GM12878 (cell line): ENCODE results near the gene FXN.

Source experiments
- YBX1 ChIP-seq: fragments of 450-650 bp; IDR thresholded peaks from 2 replicates; pipeline ENCODE4 v1.6.1; 2016; ENCODE audit warnings: antibody characterized with exemption
- ZZZ3 ChIP-seq: IDR thresholded peaks from 2 replicates; pipeline ENCODE4 v1.6.1; 2011; ENCODE audit warnings: low read depth; ENCODE audit not compliant: control insufficient read depth, insufficient read length
- TF ChIP-seq, protein P1 (sequence below), 3 experiments: IDR thresholded peaks in 2 of 3; conservative IDR thresholded peaks in 1 of 3; 2 replicates each; pipeline ENCODE4 v1.5.1; 2011; ENCODE audit warnings: low read depth in 3 of 3, low read length in 3 of 3, mild to moderate bottlenecking in 3 of 3, control low read depth in 2 of 3, moderate library complexity in 2 of 3, inconsistent platforms in 1 of 3, mixed read lengths in 1 of 3; ENCODE audit not compliant: control insufficient read depth in 2 of 3, insufficient read depth in 1 of 3; ENCODE audit errors: extremely low read depth in 1 of 3

DNA sequence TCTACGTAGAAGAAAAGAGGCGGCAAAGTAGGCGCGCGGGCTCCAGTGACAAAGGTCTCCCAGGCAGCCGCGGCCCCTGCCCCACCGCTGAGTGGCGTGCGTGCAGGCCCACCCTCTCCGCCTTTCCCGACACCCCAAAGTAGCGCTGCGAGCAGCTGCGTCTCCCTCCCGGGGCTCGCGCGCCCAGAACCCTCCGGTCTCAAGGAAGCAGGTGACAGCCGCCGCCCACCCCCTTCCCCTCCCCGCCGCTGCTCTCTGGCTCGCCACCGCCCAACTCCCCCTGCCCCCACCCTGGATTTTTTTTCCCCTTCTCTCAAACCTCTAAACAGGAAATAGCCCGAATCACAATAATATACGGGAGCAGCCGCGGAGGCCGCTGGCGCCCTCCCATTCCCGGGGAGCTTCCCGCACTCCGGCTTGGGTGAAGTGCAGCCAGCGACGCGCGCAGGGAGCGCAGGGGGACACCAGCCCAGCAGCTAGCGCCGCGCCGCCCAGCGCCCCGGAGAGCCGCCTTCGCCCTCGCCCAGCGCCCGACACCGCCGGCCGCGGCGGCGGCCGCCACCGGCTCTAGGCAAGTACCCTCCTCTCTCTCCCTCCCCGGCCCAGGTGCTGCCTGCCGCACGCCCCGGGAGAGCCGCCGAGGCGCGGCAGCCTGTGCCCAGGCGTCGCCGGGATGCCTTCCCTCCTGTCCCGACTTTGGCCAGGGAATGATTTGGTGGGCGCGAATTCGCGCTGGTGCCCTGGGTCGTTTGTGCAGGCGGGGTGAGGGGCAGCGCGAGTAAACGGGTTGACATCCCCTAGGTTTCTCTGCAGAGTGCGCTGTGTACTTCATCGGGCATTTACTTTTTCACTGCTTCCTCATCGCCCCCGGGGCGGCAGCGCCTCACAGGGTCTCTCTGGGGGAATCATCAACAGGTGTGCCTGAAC, 85.9 kb downstream of the FXN start:
- TF ChIP-seq ZZZ3 (no peak), YBX1 (no peak)
- TF ChIP-seq, protein P1, sequence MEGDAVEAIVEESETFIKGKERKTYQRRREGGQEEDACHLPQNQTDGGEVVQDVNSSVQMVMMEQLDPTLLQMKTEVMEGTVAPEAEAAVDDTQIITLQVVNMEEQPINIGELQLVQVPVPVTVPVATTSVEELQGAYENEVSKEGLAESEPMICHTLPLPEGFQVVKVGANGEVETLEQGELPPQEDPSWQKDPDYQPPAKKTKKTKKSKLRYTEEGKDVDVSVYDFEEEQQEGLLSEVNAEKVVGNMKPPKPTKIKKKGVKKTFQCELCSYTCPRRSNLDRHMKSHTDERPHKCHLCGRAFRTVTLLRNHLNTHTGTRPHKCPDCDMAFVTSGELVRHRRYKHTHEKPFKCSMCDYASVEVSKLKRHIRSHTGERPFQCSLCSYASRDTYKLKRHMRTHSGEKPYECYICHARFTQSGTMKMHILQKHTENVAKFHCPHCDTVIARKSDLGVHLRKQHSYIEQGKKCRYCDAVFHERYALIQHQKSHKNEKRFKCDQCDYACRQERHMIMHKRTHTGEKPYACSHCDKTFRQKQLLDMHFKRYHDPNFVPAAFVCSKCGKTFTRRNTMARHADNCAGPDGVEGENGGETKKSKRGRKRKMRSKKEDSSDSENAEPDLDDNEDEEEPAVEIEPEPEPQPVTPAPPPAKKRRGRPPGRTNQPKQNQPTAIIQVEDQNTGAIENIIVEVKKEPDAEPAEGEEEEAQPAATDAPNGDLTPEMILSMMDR (IDR thresholded peaks at IDR 0.05 in 2 of 3, conservative IDR thresholded peaks at IDR 0.05 in 1 of 3; ENCODE audit: control insufficient read depth in 2 of 3, extremely low read depth in 1 of 3, insufficient read depth in 1 of 3, low read depth in 3 of 3, low read length in 3 of 3) = peak in 2 of 3 experiments; percentile 1 to 24; a peak in 1 of 6 replicates
